HG03457 (cell line): ENCODE measurements around the gene ZFHX3.
A peak's percentile ranks its signal among the peaks of the same experiment; 100 is the strongest.

Experiments used
- ATAC-seq: cut with Tn5 transposase; IDR thresholded peaks from one replicate; pipeline ENCODE4 v1.9.1; 2021; ENCODE audit warnings: moderate number of reproducible peaks; ENCODE audit not compliant: unreplicated experiment

Gene ZFHX3

DNA sequence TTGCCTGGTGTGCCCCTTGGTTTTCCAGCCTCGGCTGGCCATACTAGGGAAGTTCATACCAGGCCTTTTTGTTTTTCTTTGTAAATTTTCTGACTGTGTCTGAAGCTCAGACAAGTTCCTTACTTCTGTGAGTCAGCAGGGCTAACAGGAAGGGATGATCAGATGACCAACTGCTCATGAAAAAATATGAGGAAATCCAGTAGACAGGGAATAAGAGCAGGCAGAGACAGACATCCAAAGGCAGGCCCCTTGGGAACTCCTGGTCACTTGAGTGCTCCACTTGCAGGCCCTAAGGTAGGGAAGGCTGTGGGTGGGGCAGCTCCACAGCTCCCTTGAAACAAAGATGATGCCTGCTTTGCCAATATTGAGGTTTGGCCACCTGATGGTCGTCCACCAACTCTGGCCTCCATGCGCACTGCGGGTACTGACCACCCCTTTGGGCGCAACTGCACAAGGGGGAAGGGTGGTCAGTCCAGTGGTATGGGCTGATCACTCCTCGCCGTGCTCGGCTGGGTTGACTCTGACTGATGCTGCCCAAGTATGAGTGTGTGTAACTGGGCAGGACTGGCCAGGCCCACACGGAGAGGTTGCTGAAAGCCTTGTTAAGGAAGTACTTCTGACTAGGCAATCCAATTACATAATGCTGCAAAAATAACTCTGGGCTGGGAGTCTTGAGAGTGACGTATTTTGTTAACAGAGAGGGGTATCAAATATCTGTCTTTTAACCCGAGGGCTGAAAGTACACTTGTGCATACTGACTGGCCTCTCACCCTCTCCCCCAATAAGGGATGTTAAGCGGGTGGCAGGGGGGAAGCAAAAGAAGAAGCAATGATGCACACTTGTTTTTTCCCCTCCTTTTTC lies 20.8 kb upstream of the ZFHX3 start:
- ATAC-seq: no peak

DNA sequence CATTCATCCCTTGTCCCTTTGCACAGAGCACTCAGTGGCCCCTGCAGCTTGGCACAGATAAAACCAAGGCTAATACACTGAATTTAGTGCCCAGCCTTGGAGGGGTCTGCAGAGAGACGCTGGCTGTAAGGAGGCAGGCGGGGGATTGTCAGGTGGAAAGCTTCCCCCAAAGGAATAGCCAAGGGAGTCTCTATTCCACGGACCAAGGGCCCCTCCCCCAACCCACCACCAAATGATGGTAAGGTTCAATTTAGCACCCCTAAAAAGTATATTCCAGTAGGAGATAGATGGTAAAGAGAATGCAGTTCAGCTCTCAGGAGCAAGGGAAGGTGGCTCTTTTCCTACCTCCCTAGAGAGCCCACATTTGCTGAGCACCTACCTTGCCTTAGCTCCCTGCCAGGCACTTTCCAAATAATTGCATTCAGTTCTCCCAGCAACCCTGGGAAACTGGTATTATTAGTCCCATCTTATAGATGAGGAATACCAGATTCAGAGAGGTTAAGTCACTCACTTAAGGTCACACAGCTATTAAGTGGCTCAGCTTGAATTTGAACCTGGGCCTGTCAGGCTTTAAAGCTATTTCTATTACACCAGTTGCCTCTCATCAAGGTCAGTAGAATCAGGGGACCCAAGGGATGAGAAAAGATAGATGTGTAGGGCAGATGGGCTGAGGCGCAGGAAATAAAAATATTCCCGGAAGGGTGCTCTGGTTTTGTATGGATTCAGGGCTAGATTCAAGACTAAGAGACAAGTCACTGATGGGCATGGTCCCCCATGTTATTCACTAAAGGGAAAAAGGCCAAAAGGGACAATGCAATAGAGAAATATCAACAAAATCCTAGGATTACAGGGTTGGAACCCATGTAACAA lies 20.0 kb upstream of the ZFHX3 start:
- no peak for ATAC-seq

- ATAC-seq: no peak
These were observed 19.2 kb upstream of the ZFHX3 start for GRCh38 chr16:73066927-73067670.

DNA sequence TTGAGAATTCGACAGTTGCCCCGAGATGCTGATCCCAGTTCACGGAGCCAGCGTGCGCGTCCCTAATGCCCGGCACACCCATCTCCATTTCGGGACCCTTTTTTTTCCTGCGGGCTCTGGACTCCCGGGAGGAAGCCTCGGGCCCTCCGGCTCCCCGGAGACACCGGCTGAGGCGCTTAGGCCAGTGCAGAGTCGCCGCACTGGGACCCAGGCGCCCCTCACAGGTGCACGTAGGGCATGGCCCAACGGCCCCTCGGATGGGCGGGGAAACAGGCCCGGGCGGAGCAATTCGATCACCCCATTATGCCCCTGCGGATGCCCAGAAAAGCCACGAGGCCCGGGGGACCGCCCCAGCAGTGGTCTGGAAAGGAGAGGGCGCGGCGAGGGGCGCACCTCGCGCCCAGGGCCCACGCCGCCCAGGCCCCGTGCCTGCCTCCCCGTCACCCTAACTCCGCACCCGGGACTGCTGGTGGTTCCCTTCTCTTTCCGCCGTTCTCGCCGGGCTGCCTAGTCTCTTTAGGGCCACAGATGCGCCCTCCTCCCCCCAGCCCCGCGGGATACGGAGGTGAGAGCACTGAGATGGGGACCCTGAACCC lies 18.5 kb upstream of the ZFHX3 start:
- no peak for ATAC-seq

- ATAC-seq: no peak
These were observed 17.9 kb upstream of the ZFHX3 start for GRCh38 chr16:73065632-73066330.

GRCh38 chr16:73064994-73065545 lies 17.1 kb upstream of the ZFHX3 start:
- ATAC-seq: no peak

- ATAC-seq: no peak
These were observed 16.5 kb upstream of the ZFHX3 start for GRCh38 chr16:73064212-73064993.

GRCh38 chr16:73063854-73064211 lies 15.9 kb upstream of the ZFHX3 start:
- ATAC-seq: no peak

GRCh38 chr16:73062743-73063733 lies 15.1 kb upstream of the ZFHX3 start:
- no peak for ATAC-seq

DNA sequence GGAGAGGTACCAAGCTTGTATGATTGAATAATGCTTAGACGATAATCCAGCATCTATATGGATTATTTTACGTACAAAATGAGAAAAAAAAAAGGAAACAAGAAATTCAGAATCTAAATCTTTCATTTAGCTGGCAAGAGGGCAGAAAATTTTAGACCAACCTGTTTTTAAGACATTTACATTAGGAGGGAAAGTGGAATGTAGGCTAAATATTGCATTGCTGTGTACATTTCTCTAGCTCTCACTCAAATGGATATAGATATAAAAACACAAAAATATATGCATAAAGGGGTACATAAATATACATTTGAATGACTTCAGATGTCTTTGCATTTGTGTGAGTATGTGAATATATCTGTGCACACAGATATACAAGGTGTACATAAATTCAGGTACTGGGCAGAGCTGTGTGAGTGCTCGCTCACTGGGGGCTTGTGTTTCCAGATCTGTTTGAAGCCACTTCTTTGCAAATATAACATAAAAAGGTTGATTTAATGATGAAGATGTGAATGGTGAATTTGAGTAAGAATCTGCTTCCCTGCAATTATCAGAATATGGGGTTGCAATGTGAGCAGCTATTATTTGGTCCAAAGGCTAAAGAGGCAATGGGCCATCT lies 14.2 kb upstream of the ZFHX3 start:
- no peak for ATAC-seq

- ATAC-seq: no peak
These were observed 13.1 kb upstream of the ZFHX3 start for GRCh38 chr16:73060892-73061490.

GRCh38 chr16:73059779-73060615 lies 12.1 kb upstream of the ZFHX3 start:
- no peak for ATAC-seq

- peak; percentile 33 for ATAC-seq
These were observed 10.9 kb upstream of the ZFHX3 start for GRCh38 chr16:73058616-73059409.

- ATAC-seq: peak; percentile 72
These were observed 10.3 kb upstream of the ZFHX3 start for GRCh38 chr16:73058221-73058615.
